OCI-LY7 (cell line): ENCODE results near the gene EFNA2. TPM values are rescaled to one million over a fixed set of nuclear protein-coding genes. Genes with fewer than 3 reads are reported as not detected.

ENCODE experiments used
- BruUV-seq: library from RNA; stranded (reverse); fragments of 400-500 nt; replicated peaks from 2 replicates; lab custom pipeline; 2021; lab: Mats Ljungman, UMichigan
- CTCF ChIA-PET: fragments of 300-600 bp; sonication (Branson Sonifier 250); formaldehyde crosslinking; loops from one replicate; lab custom pipeline; 2022; ENCODE audit warnings: antibody characterized with exemption; ENCODE audit not compliant: unreplicated experiment; lab: Charles Lee
- POLR2A ChIA-PET: fragments of 300-600 bp; sonication (Branson Sonifier 250); formaldehyde crosslinking; loops from one replicate; lab custom pipeline; 2022; ENCODE audit warnings: antibody characterized with exemption; lab: Charles Lee
- DNase-seq: peaks from one replicate; pipeline ENCODE4 v3.0.0-alpha.2; 2015; ENCODE audit warnings: low spot score
- H2AFZ ChIP-seq: fragments of 200-600 bp; sonication (generic), shearing (Covaris generic); 2 replicates; pipeline ENCODE4 v1.6.1; 2014; ENCODE audit warnings: mild to moderate bottlenecking, antibody characterized with exemption, low read length, moderate library complexity
- H3K27ac ChIP-seq: fragments of 200-600 bp; sonication (generic); 2 replicates; pipeline ENCODE4 v1.5.1; 2014; ENCODE audit warnings: mixed run types, low read depth, mild to moderate bottlenecking, moderate library complexity, low read length, inconsistent platforms; ENCODE audit not compliant: poor library complexity, severe bottlenecking
- H3K36me3 ChIP-seq: fragments of 200-600 bp; sonication (generic); 2 replicates; pipeline ENCODE4 v1.6.1; 2014; ENCODE audit warnings: mild to moderate bottlenecking, antibody characterized with exemption, low read length, moderate library complexity, mixed read lengths; ENCODE audit not compliant: insufficient read depth
- H3K4me1 ChIP-seq: fragments of 200-600 bp; sonication (generic); 2 replicates; pipeline ENCODE4 v1.5.1; 2014; ENCODE audit warnings: mild to moderate bottlenecking, low read length; ENCODE audit not compliant: insufficient read depth, poor library complexity, severe bottlenecking
- H3K4me2 ChIP-seq: fragments of 200-600 bp; sonication (generic); 2 replicates; pipeline ENCODE4 v1.6.1; 2014; ENCODE audit warnings: mild to moderate bottlenecking, low read length
- H3K4me3 ChIP-seq: fragments of 200-600 bp; sonication (generic); 2 replicates; pipeline ENCODE4 v1.5.1; 2014; ENCODE audit warnings: mild to moderate bottlenecking, low read depth, low read length; ENCODE audit not compliant: poor library complexity, severe bottlenecking
- H3K79me2 ChIP-seq: fragments of 200-600 bp; sonication (generic); 2 replicates; pipeline ENCODE4 v1.6.1; 2016; ENCODE audit warnings: low read depth, mild to moderate bottlenecking, low read length, moderate library complexity, mixed read lengths; ENCODE audit not compliant: insufficient read depth
- H3K9me2 ChIP-seq: fragments of 200-600 bp; sonication (generic); 2 replicates; pipeline ENCODE4 v1.6.1; 2016; ENCODE audit warnings: mild to moderate bottlenecking, low read length, mixed read lengths; ENCODE audit not compliant: insufficient read depth
- H3K9me3 ChIP-seq: fragments of 200-600 bp; sonication (generic); 2 replicates; pipeline ENCODE4 v1.6.1; 2014; ENCODE audit warnings: mild to moderate bottlenecking, mixed run types, low read length, mixed read lengths
- H4K20me1 ChIP-seq: fragments of 200-600 bp; sonication (generic); 2 replicates; pipeline ENCODE4 v1.6.1; 2014; ENCODE audit warnings: mild to moderate bottlenecking, antibody characterized with exemption, low read length, moderate library complexity, mixed read lengths; ENCODE audit not compliant: insufficient read depth
- CTCF ChIP-seq: fragments of 200-600 bp; sonication (generic); conservative IDR thresholded peaks from 2 replicates; pipeline ENCODE4 v1.5.1; 2014; ENCODE audit warnings: mild to moderate bottlenecking, antibody characterized with exemption, low read length, moderate library complexity, mixed read lengths
- EZH2phosphoT487 ChIP-seq: fragments of 200-600 bp; sonication (generic); IDR thresholded peaks from 2 replicates; pipeline ENCODE4 v1.6.1; 2018; ENCODE audit warnings: low read depth, borderline replicate concordance, mild to moderate bottlenecking, mixed run types, antibody characterized with exemption, low read length, moderate library complexity, mixed read lengths
- intact Hi-C: fragments of 100-400 bp; cut with micrococcal nuclease; formaldehyde crosslinking; loops from one replicate; pipeline ENCODE4 v1.10.0; 2022; ENCODE audit not compliant: unreplicated experiment
- total RNA-seq, 2 experiments: library from RNA; depleted of rRNA in 1 of 2; stranded (reverse); fragments of >200 nt in 1 of 2; shearing (Covaris generic) in 1 of 2; gene quantifications; 2 replicates each; pipeline ENCODE4 v1.2.3, GENCODE V29; 2014 to 2022

Gene EFNA2
- total RNA-seq, 2 experiments from 2014 or later: not detected

- H3K9me2 ChIP-seq: no peaks in the 10 kb centered on the region
- no peaks in the 10 kb centered on the region for H4K20me1 ChIP-seq
- H3K27ac ChIP-seq: no peak within 1 kb of the TSS
- H3K4me2 ChIP-seq: peak within 1 kb of the TSS; percentile 61
- peaks cover 18% of the 10 kb centered on the region for H3K4me1 ChIP-seq
- intact Hi-C loops: no loop called here
- no peak within 1 kb of the TSS for H2AFZ ChIP-seq
- DNase-seq: no peak
- CTCF ChIA-PET: no interaction called here
- BruUV-seq: no TSS peak
- no peaks in the 10 kb centered on the region for H3K9me3 ChIP-seq
- peak within 1 kb of the TSS; percentile 55 for H3K4me3 ChIP-seq
- POLR2A ChIA-PET: no interaction called here
- no peaks in the 10 kb centered on the region for H3K36me3 ChIP-seq
- no peak for TF ChIP-seq CTCF
- no peak for TF ChIP-seq EZH2phosphoT487
- H3K79me2 ChIP-seq: peaks cover 12% of the 10 kb centered on the region; the same call in 1 of the 2 replicates
These were observed 47.8 kb upstream of the EFNA2 start, which contains the start of gene CBARP for GRCh38 chr19:1237754-1238368. Gene CBARP (minus strand): TSS chr19:1238005. CDS start chr19:1236100, 1,905 bp downstream.

- Histone ChIP-seq H3K79me2 (peaks cover 13% of the 10 kb centered on the region; the same call in 1 of the 2 replicates), H3K36me3 (peaks cover 5% of the 10 kb centered on the region; the same call in 1 of the 2 replicates), H4K20me1 (no peaks in the 10 kb centered on the region), H3K9me3 (no peaks in the 10 kb centered on the region), H3K4me1 (peaks cover 26% of the 10 kb centered on the region), H3K9me2 (no peaks in the 10 kb centered on the region), H3K4me3 (peak overlapping the region; percentile 26), H3K4me2 (peak overlapping the region; percentile 45; the same call in 1 of the 2 replicates), H3K27ac (no peak overlapping the region), H2AFZ (no peak overlapping the region)
- no TSS peak for BruUV-seq
- DNase-seq: no peak
- intact Hi-C loops: no loop called here
- no peak for TF ChIP-seq CTCF
- ChIA-PET POLR2A (no interaction called here), CTCF (no interaction called here)
These were observed 47.0 kb upstream of the EFNA2 start for GRCh38 chr19:1238369-1239303.
